Mammary epithelial cell (primary cell): ENCODE data around the gene NECTIN2.

ENCODE experiments used
- EZH2 ChIP-seq: IDR thresholded peaks from 2 replicates; pipeline ENCODE4 v1.6.1; 2012; ENCODE audit warnings: low read length, inconsistent platforms, borderline replicate concordance
- TF ChIP-seq, protein P1 (sequence below), 2 donors: IDR thresholded peaks in 1 of 2; conservative IDR thresholded peaks in 1 of 2; 2 replicates each; pipeline ENCODE4 v1.5.1; 2011 to 2012; ENCODE audit warnings: inconsistent platforms in 2 of 2, low read length in 2 of 2, mild to moderate bottlenecking in 2 of 2, control low read depth in 1 of 2, low read depth in 1 of 2; ENCODE audit not compliant: insufficient read depth in 1 of 2; ENCODE audit errors: extremely low read depth in 1 of 2

DNA sequence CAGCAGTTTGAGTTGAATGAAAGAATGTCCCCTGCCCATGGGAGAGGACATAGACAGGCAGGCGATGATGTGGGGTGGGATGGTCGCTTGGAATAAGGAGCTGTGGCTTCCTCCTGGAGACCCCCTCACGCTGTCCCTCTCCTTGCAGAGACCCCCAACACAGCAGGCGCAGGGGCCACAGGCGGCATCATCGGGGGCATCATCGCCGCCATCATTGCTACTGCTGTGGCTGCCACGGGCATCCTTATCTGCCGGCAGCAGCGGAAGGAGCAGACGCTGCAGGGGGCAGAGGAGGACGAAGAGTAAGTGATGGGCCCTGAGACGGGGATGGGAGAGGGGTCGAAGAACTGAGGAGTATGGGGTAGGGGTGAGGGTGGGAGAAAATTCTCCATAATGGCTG, 36.0 kb downstream of the NECTIN2 start:
- TF ChIP-seq, protein P1, sequence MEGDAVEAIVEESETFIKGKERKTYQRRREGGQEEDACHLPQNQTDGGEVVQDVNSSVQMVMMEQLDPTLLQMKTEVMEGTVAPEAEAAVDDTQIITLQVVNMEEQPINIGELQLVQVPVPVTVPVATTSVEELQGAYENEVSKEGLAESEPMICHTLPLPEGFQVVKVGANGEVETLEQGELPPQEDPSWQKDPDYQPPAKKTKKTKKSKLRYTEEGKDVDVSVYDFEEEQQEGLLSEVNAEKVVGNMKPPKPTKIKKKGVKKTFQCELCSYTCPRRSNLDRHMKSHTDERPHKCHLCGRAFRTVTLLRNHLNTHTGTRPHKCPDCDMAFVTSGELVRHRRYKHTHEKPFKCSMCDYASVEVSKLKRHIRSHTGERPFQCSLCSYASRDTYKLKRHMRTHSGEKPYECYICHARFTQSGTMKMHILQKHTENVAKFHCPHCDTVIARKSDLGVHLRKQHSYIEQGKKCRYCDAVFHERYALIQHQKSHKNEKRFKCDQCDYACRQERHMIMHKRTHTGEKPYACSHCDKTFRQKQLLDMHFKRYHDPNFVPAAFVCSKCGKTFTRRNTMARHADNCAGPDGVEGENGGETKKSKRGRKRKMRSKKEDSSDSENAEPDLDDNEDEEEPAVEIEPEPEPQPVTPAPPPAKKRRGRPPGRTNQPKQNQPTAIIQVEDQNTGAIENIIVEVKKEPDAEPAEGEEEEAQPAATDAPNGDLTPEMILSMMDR (conservative IDR thresholded peaks at IDR 0.05 in 1 of 2, IDR thresholded peaks at IDR 0.05 in 1 of 2; ENCODE audit: extremely low read depth in 1 of 2, insufficient read depth in 1 of 2, low read depth in 1 of 2, low read length in 2 of 2), result no peak
- no peak for TF ChIP-seq EZH2
